ENCODE results near the gene WFDC1. TPM values are rescaled to one million over a fixed set of nuclear protein-coding genes. Genes with fewer than 3 reads are reported as not detected.

The WFDC1 gene
- total and polyA plus RNA-seq, 10 of the 15 experiments (the other 5 are each of a cell fraction or from before 2014, with no cell fraction given): not detected

DNA sequence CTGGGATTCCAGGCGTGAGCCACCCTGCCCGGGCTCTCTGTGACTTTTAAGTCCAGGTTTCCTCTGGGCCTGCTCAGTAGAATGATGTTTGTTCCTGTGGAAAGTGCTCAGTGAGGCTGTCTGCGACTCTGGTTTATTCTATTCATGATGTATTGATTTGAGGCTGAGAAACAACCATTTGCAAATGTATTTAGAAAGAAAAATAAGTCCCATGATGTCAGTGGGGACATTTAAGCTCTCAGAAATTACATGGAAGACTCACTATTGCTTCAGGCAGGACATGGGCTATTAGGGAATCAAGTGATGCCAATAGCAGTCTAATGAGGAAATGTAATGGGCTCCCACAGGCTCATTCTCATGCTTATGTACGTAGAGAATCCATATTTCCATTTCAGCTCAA lies 32.6 kb upstream of the WFDC1 start:
- Histone ChIP-seq H3K9ac (ENCODE audit: control insufficient read depth, insufficient read depth, low read length) (no peak overlapping the region), H3K27me3 (replicated peaks in 1 of 2; ENCODE audit: control insufficient read depth in 2 of 2, insufficient read depth in 2 of 2, low read length in 1 of 2) (no peaks in the 10 kb centered on the region; a peak in 1 of 4 replicates), H3K9me3 (replicated peaks; ENCODE audit: control insufficient read depth, insufficient read depth, low read length) (no peaks in the 10 kb centered on the region), H3K79me2 (ENCODE audit: control insufficient read depth, insufficient read depth, low read length) (no peaks in the 10 kb centered on the region), H3K4me3 (no peak overlapping the region), H3K4me1 (ENCODE audit: control insufficient read depth, insufficient read depth, low read length) (no peaks in the 10 kb centered on the region), H2AFZ (ENCODE audit: control insufficient read depth, low read depth, low read length) (no peak overlapping the region), H3K36me3 (ENCODE audit: control insufficient read depth in 2 of 2, insufficient read depth in 2 of 2, low read length in 1 of 2) (no peaks in the 10 kb centered on the region), H3K4me2 (ENCODE audit: control insufficient read depth, insufficient read depth) (no peak overlapping the region), H3K27ac (ENCODE audit: control insufficient read depth, insufficient read depth) (no peak overlapping the region), H4K20me1 (ENCODE audit: control insufficient read depth, insufficient read depth) (no peaks in the 10 kb centered on the region)
- no TSS peak for BruUV-seq (replicated peaks)
- ChIA-PET POLR2A (no interaction called here), CTCF (no interaction called here), SMC1A (ENCODE audit: uncharacterized antibody, unreplicated experiment) (no interaction called here), RAD21 (ENCODE audit: unreplicated experiment) (no interaction called here)
- ATAC-seq (no peak), DNase-seq (ENCODE audit: low read depth, low spot score) (no peak), FAIRE-seq (no peak)
- TF ChIP-seq NFYB (IDR thresholded peaks at IDR 0.05; ENCODE audit: insufficient read depth, low read depth, low read length): no peak
- TF ChIP-seq ESRRA (IDR thresholded peaks at IDR 0.05; ENCODE audit: low read length): no peak
- TF ChIP-seq SP1 (IDR thresholded peaks at IDR 0.05; ENCODE audit: low read depth, low read length): no peak
- TF ChIP-seq SMAD1 (IDR thresholded peaks at IDR 0.05; ENCODE audit: low read depth, partially characterized antibody): no peak
- TF ChIP-seq ATF7 (IDR thresholded peaks at IDR 0.05; ENCODE audit: low read depth): no peak
- no peak for TF ChIP-seq PAX8 (IDR thresholded peaks at IDR 0.05)
- no peak for TF ChIP-seq LARP7 (IDR thresholded peaks at IDR 0.05)
- no peak for TF ChIP-seq SMC3 (IDR thresholded peaks at IDR 0.05; ENCODE audit: borderline replicate concordance, low read length)
- TF ChIP-seq NFYA (IDR thresholded peaks at IDR 0.05; ENCODE audit: borderline replicate concordance, low read depth, low read length): no peak
- TF ChIP-seq, protein P1, sequence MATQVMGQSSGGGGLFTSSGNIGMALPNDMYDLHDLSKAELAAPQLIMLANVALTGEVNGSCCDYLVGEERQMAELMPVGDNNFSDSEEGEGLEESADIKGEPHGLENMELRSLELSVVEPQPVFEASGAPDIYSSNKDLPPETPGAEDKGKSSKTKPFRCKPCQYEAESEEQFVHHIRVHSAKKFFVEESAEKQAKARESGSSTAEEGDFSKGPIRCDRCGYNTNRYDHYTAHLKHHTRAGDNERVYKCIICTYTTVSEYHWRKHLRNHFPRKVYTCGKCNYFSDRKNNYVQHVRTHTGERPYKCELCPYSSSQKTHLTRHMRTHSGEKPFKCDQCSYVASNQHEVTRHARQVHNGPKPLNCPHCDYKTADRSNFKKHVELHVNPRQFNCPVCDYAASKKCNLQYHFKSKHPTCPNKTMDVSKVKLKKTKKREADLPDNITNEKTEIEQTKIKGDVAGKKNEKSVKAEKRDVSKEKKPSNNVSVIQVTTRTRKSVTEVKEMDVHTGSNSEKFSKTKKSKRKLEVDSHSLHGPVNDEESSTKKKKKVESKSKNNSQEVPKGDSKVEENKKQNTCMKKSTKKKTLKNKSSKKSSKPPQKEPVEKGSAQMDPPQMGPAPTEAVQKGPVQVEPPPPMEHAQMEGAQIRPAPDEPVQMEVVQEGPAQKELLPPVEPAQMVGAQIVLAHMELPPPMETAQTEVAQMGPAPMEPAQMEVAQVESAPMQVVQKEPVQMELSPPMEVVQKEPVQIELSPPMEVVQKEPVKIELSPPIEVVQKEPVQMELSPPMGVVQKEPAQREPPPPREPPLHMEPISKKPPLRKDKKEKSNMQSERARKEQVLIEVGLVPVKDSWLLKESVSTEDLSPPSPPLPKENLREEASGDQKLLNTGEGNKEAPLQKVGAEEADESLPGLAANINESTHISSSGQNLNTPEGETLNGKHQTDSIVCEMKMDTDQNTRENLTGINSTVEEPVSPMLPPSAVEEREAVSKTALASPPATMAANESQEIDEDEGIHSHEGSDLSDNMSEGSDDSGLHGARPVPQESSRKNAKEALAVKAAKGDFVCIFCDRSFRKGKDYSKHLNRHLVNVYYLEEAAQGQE (IDR thresholded peaks at IDR 0.05; ENCODE audit: low read depth, low read length): no peak
- no peak for TF ChIP-seq TARDBP (IDR thresholded peaks at IDR 0.05; ENCODE audit: borderline replicate concordance)
- no peak for TF ChIP-seq CHD4 (IDR thresholded peaks at IDR 0.05)
- intact Hi-C loops (cut with micrococcal nuclease; ENCODE audit: unreplicated experiment): no loop called here
- in situ Hi-C loops (cut with MboI): no loop called here
- 29% methylated on average over 4 of the region's 4 CpGs for WGBS (ENCODE audit: insufficient coverage, insufficient replicate concordance, low lambda C conversion rate, missing lambda C conversion rate)
